T-helper 2 cell treated with Interferon-gamma antibody and Interleukin-4, amounts not matched to agents 5 μg/mL and 100 μg/mL, for 36 hours (primary cell): ENCODE results near the gene PLEKHG5.
"Not testable (repeated sequence)": the region's sequence is repeated elsewhere in the genome, so short reads cannot be mapped to it uniquely, and the experiment has no call there.

Experiments used
- DNase-seq: peaks from one replicate; pipeline ENCODE4 v3.0.0; 2021; ENCODE audit warnings: low spot score
- H3K27ac Mint-ChIP-seq: one replicate; pipeline ENCODE4 v1.8.0; 2021; ENCODE audit warnings: mild to moderate bottlenecking, mixed read lengths
- H3K27me3 Mint-ChIP-seq: one replicate; pipeline ENCODE4 v1.8.0; 2021; ENCODE audit warnings: low read depth, mixed read lengths
- H3K36me3 Mint-ChIP-seq: one replicate; pipeline ENCODE4 v1.8.0; 2021; ENCODE audit warnings: low read depth, mixed read lengths
- H3K4me1 Mint-ChIP-seq: one replicate; pipeline ENCODE4 v1.8.0; 2021; ENCODE audit warnings: low read depth, mixed read lengths
- H3K4me3 Mint-ChIP-seq: one replicate; pipeline ENCODE4 v1.8.0; 2022; ENCODE audit warnings: mild to moderate bottlenecking, moderate library complexity, mixed read lengths
- H3K9me3 Mint-ChIP-seq: one replicate; pipeline ENCODE4 v1.8.0; 2021; ENCODE audit warnings: mixed read lengths

PLEKHG5 gene

GRCh38 chr1:6496365-6496721 is 4.9 kb upstream of the PLEKHG5 start:
- Mint-ChIP-seq H3K9me3 (no peaks in the 10 kb centered on the region), H3K27ac (no peak overlapping the region), H3K36me3 (no peaks in the 10 kb centered on the region), H3K4me1 (peaks cover 7% of the 10 kb centered on the region), H3K4me3 (peak overlapping the region; percentile 21), H3K27me3 (peaks cover 30% of the 10 kb centered on the region)
- DNase-seq: no peak

GRCh38 chr1:6495540-6496364 is 4.3 kb upstream of the PLEKHG5 start:
- no peak overlapping the region for H3K27ac Mint-ChIP-seq
- no peaks in the 10 kb centered on the region for H3K9me3 Mint-ChIP-seq
- peaks cover 30% of the 10 kb centered on the region for H3K27me3 Mint-ChIP-seq
- H3K36me3 Mint-ChIP-seq: no peaks in the 10 kb centered on the region
- H3K4me1 Mint-ChIP-seq: peaks cover 10% of the 10 kb centered on the region
- no peak for DNase-seq
- peak overlapping the region; percentile 21 for H3K4me3 Mint-ChIP-seq

GRCh38 chr1:6495041-6495441 is 3.6 kb upstream of the PLEKHG5 start:
- no peak for DNase-seq
- peaks cover 13% of the 10 kb centered on the region for H3K4me1 Mint-ChIP-seq
- no peak overlapping the region for H3K4me3 Mint-ChIP-seq
- H3K9me3 Mint-ChIP-seq: no peaks in the 10 kb centered on the region
- H3K36me3 Mint-ChIP-seq: no peaks in the 10 kb centered on the region
- H3K27me3 Mint-ChIP-seq: peaks cover 30% of the 10 kb centered on the region
- no peak overlapping the region for H3K27ac Mint-ChIP-seq

- Mint-ChIP-seq H3K36me3 (no peaks in the 10 kb centered on the region), H3K9me3 (no peaks in the 10 kb centered on the region), H3K27ac (no peak overlapping the region), H3K4me3 (no peak overlapping the region), H3K4me1 (peaks cover 13% of the 10 kb centered on the region), H3K27me3 (peaks cover 30% of the 10 kb centered on the region)
- no peak for DNase-seq
Observed at GRCh38 chr1:6494627-6495026, 3.2 kb upstream of the PLEKHG5 start.

GRCh38 chr1:6493834-6494223 is 2.4 kb upstream of the PLEKHG5 start:
- not testable (repeated sequence) for H3K36me3 Mint-ChIP-seq, H3K4me3 Mint-ChIP-seq, H3K27ac Mint-ChIP-seq, DNase-seq, H3K9me3 Mint-ChIP-seq
- Mint-ChIP-seq H3K27me3 (peaks cover 23% of the 10 kb centered on the region), H3K4me1 (peaks cover 13% of the 10 kb centered on the region)

GRCh38 chr1:6491966-6492365 is 499 bp upstream of the PLEKHG5 start:
- Mint-ChIP-seq H3K4me3 (peak overlapping the region; percentile 76), H3K4me1 (peaks cover 15% of the 10 kb centered on the region), H3K27me3 (peaks cover 26% of the 10 kb centered on the region), H3K27ac (peak overlapping the region; percentile 78), H3K9me3 (no peaks in the 10 kb centered on the region), H3K36me3 (no peaks in the 10 kb centered on the region)
- no peak for DNase-seq

GRCh38 chr1:6491081-6491449 is 402 bp downstream of the PLEKHG5 start:
- peaks cover 25% of the 10 kb centered on the region for H3K27me3 Mint-ChIP-seq
- peak overlapping the region; percentile 78 for H3K27ac Mint-ChIP-seq
- peak overlapping the region; percentile 76 for H3K4me3 Mint-ChIP-seq
- no peaks in the 10 kb centered on the region for H3K36me3 Mint-ChIP-seq
- no peak for DNase-seq
- no peaks in the 10 kb centered on the region for H3K9me3 Mint-ChIP-seq
- peaks cover 19% of the 10 kb centered on the region for H3K4me1 Mint-ChIP-seq

GRCh38 chr1:6490181-6491080 is 1.0 kb downstream of the PLEKHG5 start:
- DNase-seq: peak; percentile 51
- Mint-ChIP-seq H3K9me3 (no peaks in the 10 kb centered on the region), H3K4me3 (peak overlapping the region; percentile 83), H3K27me3 (peaks cover 22% of the 10 kb centered on the region), H3K27ac (peak overlapping the region; percentile 73), H3K36me3 (no peaks in the 10 kb centered on the region), H3K4me1 (peaks cover 19% of the 10 kb centered on the region)

GRCh38 chr1:6489799-6490180 is 1.7 kb downstream of the PLEKHG5 start:
- H3K27me3 Mint-ChIP-seq: peaks cover 22% of the 10 kb centered on the region
- H3K4me1 Mint-ChIP-seq: peaks cover 19% of the 10 kb centered on the region
- DNase-seq: peak; percentile 75
- peak overlapping the region; percentile 83 for H3K4me3 Mint-ChIP-seq
- no peaks in the 10 kb centered on the region for H3K9me3 Mint-ChIP-seq
- no peaks in the 10 kb centered on the region for H3K36me3 Mint-ChIP-seq
- H3K27ac Mint-ChIP-seq: peak overlapping the region; percentile 52

- Mint-ChIP-seq H3K4me1 (peaks cover 19% of the 10 kb centered on the region), H3K27ac (no peak overlapping the region), H3K9me3 (no peaks in the 10 kb centered on the region), H3K27me3 (peaks cover 25% of the 10 kb centered on the region), H3K4me3 (peak overlapping the region; percentile 38), H3K36me3 (no peaks in the 10 kb centered on the region)
- DNase-seq: no peak
Observed at GRCh38 chr1:6489383-6489765, 2.1 kb downstream of the PLEKHG5 start.

- DNase-seq: no peak
- peaks cover 19% of the 10 kb centered on the region for H3K4me1 Mint-ChIP-seq
- H3K27ac Mint-ChIP-seq: no peak overlapping the region
- H3K36me3 Mint-ChIP-seq: no peaks in the 10 kb centered on the region
- no peak overlapping the region for H3K4me3 Mint-ChIP-seq
- no peaks in the 10 kb centered on the region for H3K9me3 Mint-ChIP-seq
- peaks cover 30% of the 10 kb centered on the region for H3K27me3 Mint-ChIP-seq
Observed at GRCh38 chr1:6488602-6489382, 2.7 kb downstream of the PLEKHG5 start.

- peaks cover 36% of the 10 kb centered on the region for H3K27me3 Mint-ChIP-seq
- no peaks in the 10 kb centered on the region for H3K9me3 Mint-ChIP-seq
- H3K27ac Mint-ChIP-seq: no peak overlapping the region
- no peaks in the 10 kb centered on the region for H3K36me3 Mint-ChIP-seq
- no peak overlapping the region for H3K4me3 Mint-ChIP-seq
- DNase-seq: no peak
- H3K4me1 Mint-ChIP-seq: peaks cover 18% of the 10 kb centered on the region
Observed at GRCh38 chr1:6487804-6488484, 3.5 kb downstream of the PLEKHG5 start.

- Mint-ChIP-seq H3K9me3 (no peaks in the 10 kb centered on the region), H3K4me3 (no peak overlapping the region), H3K27ac (no peak overlapping the region), H3K27me3 (peaks cover 46% of the 10 kb centered on the region), H3K36me3 (no peaks in the 10 kb centered on the region), H3K4me1 (peaks cover 14% of the 10 kb centered on the region)
- peak; percentile 76 for DNase-seq
Observed at GRCh38 chr1:6486433-6487011, 4.9 kb downstream of the PLEKHG5 start.
